Activated CD4-positive, alpha-beta T cell treated with anti-CD3 and anti-CD28 coated beads, Interleukin-10, Interleukin-2, amounts not matched to agents 100 ng/mL and 50 ng/mL, durations not matched to agents 16 hours and 8 hours (primary cell): ENCODE data around the gene MYLIP.
A peak's percentile ranks its signal among the peaks of the same experiment; 100 is the strongest.
"Not testable (repeated sequence)": the region's sequence is repeated elsewhere in the genome, so short reads cannot be mapped to it uniquely, and the experiment has no call there.

ENCODE experiments used
- DNase-seq: peaks from one replicate; pipeline ENCODE4 v3.0.0-alpha.2; 2020

MYLIP gene

DNA sequence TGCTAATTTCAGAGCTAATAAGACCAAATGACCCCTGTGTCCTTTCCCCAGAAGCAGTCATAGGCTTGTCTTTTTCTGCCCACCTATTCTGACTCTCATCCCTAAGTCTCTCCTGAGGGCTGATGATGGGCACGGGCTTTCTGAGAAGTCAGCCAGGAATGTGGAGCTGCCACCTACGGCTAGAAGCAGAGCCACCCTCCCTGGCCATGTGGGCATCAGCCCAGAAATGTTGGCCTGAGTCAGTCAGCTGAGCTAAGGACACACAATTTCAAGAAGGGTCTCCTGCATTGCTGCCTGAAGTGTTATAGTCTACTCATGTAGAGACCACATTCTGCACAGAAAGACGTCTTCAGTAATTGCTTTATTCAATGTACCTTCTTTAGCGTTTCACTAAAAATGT is 17.1 kb downstream of the MYLIP start:
- no peak for DNase-seq

DNA sequence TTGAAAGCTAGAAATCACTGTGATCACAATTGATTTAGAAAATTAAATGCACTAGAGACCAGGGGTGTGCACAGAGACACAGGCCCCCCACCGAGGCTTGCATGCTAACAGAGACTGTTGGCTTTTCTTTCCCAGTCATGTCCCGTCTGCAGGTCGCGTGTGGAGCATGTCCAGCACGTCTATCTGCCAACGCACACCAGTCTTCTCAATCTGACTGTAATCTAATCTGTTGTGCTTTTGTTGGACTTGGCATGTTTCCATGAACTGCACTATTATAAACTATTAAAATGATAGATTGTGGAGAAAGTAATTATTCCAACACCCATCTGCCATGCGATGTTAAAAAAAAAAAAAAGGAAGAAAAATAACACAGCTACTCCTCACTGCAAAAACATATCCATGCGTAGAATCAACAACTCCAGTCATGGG is 17.7 kb downstream of the MYLIP start:
- no peak for DNase-seq

DNA sequence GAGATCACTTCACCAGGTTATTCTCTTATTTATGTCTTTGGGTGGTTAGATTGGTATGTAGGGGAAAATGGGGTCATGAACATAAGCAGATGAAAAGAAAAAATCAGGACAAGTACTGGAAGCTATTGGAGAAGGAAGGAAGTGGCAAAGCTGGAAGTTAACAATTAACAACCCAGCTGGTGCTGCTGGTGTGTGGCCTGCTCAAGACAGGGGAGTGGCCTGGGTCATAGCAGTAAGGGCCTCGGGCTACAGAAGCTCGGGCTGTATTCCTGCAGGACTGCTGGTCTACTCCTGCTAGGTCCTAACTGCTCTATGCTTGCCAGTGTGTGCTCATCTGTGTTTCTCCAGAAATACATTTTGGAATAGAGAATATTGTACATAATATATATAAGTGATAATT is 19.6 kb downstream of the MYLIP start:
- no peak for DNase-seq

DNA sequence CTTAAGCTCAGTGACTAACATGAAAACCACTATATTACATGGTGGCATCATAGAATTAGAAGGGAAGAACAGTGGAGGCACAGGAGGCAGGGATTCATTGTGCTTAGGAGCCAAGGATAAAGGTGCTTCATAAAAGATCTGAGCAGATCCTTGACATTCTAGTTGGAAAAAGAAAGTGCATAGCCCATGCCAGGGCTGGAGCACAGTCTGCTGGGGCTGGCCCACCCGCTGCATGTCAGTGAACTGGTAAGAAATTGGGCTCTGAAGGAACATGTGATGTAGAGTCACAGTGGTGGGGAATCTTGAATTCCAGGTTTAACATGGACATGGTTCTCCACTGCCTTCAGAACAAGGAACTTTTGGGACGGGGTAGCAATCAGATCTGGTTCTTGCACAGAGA is 20.4 kb downstream of the MYLIP start:
- DNase-seq = no peak

DNA sequence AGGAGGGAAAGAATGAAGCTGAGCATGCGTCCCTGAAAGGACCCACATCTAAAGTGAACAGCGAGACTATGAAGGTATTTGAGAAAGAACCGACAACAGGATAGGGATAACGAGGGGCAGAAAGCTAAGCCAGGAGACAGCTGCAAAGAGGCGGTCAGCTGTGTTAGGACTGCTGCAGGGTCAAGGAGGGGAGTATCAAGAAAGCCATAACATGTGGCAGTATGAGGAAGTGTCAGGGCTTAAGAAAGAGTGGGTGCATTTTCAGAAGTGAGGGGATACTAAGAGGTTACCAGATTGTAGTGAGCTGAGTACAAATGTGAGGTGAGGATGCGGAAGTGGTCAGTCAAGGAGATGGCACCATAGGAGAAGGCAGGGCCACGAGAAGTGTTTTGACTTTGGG is 21.2 kb downstream of the MYLIP start:
- DNase-seq = no peak

DNA sequence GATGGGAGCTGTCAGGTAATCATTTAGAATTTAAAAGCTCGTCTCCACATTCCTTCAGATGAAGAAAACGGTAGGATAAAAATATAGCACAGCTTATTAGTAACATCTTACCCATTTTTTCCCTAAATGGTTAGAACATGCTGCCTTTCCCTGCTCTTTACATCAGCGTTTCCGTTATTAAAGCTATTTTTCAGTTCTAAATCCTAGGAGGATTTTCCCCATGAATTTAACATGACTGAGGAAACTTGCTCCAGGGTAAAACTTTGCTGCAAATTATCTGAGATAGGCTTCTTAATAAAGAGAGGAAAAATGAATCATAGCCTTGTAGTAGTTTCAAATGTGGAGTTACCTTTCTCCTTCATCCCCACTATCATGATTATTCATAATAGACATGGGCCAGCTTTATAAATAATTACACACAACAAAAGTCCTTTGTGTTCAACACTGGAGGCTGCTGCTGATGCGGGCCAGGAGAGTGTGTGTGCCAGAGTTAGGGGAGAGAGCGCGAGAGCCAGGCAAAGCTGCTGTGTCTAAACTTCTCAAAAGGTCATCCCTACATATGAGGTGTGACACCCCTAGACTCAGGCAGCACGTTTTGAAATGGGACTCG is 24.4 kb downstream of the MYLIP start:
- DNase-seq = no peak

DNA sequence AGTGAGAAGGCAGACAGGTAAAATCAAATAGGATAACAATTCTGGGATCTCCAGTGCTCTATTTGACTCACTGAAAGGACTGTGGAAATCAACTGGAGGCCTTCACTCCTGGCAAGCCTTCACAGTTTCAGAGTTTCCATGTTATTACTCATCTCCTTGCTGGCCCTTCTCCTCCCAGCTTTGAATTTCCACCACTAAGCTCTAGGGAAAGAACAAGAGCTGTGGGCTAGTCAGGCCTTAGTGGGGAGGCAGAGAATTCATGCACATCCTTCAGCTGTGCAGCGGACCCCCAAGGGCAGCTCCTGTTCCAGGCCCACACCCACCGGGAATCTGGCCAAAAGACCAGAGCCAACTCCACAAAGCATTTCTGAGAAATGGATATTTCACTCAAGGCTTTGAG is 26.0 kb downstream of the MYLIP start:
- no peak for DNase-seq

DNA sequence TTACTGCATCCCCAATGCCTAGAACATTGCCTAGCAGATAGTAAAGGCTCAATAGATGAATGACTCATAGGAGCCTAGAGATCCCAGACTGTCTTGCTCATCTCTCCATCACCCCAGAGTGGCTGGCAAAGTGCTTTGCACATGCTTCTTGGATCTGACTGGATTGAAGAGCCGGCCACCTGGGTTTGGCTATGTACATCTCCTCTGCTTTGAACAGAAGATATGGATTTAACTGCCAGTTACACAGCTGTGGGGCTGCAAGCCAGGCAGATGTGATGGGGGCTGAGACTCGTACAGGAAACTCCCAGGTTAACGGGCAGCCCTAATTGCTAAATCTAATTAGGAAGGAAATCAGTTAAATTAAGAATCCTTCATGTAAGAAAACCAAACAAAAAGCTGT is 28.6 kb downstream of the MYLIP start:
- DNase-seq = no peak

DNA sequence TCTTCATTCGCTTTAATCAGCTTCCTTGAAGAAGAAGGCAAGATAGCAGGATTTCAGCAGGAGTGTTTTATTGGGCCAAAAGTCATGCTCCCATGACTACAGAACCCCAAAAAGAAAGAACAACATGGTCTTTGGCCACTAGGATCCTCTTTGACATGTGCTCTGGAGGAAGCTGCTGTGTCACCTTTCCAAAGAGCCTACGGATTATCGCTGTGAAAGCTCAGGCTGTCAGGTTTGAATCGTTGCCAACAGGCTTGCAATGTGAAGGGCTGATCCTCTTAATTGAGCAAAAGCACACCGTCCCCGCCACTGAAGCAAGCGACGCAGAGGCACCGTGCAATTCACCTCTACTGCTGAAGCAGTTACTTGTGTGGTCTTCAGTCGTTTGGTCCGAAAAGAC is 29.0 kb downstream of the MYLIP start:
- DNase-seq = no peak

DNA sequence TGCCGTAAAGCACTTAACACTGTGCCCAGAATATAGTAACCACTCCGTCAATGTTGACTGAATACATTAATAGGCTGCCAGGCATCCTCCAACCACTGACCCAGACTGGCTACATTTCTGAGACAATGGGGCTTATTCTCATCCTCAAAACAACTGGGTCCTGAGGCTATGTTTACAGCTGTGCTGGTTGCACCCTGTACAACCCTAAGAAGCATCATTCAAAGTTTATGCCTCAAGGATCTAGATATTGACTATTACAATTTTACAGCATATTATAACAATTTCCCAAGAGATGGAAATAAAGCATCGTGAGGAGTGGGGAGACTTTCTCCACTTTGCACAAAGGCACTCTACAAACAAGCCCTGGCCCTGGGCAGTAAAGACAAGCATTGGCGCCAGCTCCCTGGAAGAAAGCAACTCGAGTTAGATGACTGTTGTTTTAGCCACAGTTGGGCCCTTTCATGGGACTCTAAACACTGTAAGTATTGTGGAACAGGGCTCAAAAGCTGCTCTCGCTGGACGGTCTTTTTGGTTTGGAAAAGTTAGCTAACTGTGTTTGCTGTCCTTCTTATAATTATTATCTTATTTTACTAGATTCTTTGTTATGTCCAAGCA is 30.2 kb downstream of the MYLIP start:
- DNase-seq = no peak

DNA sequence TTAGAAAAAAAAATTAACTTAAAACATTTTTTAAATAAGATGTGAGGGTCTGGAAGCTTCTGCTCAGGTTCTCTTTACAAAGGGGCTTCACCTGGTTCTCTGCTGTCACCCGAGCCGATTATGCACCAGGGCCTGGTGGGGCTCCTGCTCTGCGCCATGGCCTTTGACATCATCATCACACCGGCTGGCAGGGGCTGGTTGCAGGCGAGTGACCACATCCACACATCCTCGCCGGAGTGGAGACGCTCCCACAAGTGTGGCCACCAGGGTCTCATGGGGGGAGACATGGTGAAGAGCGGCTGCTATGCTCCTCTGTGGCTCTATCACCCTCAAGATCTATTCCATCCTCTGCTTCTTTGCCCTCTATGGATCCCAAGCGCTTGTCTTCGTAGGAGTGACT is 31.9 kb downstream of the MYLIP start:
- no peak for DNase-seq

DNA sequence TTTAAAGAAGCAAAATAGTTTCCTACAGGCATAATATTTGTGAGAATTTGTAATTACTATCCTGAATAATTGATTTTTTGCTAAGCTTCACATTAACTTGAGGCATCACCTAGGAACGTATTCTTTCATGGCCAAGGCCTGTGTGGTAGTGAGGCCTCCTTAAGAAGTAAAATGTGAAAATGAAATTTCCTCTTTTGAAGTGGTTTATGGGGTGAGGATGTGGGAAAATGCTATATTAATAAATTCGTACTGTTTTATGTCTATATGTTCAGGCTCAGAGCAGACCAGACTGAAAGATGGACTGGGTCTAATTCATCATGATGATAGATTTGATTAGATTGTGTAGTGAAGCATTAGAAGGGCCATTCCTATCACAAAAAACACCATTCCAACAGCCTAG is 33.1 kb downstream of the MYLIP start:
- DNase-seq = peak; percentile 7

DNA sequence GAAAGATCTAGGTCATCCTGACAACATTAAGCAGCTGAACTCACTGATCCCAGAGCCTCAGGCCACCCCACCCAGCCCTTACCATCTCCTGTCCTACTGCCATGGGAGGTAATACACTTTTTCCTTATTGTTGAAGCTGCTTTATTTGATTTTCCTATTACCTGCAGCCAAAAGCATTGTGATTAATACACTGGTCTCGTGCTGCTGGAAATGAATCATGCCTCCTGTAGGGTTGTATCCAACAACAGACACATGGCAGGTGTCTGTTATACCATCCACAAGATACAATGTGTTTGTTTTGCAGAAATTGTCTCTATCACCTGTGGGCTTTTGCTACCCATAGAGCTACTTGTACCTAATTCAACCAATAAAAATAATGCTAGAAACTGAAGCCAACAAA is 34.2 kb downstream of the MYLIP start:
- DNase-seq = no peak

DNA sequence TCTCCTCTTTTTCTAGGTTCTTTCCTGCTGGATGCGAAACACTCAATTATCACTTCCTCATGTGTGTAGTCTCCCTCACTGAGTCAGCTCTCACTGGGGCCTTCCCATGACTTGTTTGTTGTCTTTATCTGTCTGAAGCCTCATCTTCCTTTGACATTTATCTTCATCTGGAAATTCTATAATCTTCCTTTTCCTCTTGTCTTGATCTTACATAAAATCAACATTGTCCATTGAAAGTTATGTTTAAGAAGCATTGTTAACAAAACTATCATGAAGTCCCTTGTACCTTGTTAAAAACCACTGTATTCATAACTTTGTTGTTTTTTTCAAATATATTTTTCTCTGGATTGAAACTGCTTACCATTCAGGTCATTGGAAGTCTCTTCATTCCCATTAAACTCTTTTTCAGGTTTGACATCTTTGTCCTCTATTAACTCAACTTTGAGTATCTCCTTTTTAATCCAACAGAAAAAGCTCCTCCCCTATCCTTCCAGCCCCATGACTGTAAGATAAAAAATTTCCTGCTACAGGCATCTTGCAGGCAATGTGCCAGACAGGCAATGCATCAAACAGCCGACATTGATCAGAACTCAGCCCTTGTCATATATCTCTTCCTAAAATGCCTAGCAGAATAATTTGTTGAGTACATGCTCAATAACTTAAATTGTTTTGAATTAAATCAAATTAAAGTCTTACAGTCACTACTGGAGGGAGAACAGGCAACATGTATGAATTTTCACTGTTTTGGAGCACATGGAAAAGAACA is 34.8 kb downstream of the MYLIP start:
- DNase-seq = no peak

DNA sequence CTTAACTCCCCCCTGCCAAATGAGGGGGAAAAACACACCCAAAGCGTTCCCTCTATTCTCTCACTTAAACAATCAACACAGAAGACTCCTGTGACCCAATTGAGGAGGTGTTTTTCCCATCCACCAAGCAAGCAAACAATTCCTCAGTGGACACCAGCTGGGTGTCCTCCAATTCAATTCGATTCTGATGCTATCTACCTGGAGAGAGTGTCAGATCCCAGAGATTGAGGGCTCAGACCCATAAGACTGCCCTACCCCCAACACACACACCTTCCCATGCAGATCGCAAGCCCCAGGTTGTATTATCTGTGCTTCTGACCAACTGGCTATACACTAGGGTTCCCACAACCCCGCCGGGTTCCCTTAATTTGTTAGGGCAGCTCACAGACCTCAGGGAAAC is 36.8 kb downstream of the MYLIP start:
- no peak for DNase-seq

DNA sequence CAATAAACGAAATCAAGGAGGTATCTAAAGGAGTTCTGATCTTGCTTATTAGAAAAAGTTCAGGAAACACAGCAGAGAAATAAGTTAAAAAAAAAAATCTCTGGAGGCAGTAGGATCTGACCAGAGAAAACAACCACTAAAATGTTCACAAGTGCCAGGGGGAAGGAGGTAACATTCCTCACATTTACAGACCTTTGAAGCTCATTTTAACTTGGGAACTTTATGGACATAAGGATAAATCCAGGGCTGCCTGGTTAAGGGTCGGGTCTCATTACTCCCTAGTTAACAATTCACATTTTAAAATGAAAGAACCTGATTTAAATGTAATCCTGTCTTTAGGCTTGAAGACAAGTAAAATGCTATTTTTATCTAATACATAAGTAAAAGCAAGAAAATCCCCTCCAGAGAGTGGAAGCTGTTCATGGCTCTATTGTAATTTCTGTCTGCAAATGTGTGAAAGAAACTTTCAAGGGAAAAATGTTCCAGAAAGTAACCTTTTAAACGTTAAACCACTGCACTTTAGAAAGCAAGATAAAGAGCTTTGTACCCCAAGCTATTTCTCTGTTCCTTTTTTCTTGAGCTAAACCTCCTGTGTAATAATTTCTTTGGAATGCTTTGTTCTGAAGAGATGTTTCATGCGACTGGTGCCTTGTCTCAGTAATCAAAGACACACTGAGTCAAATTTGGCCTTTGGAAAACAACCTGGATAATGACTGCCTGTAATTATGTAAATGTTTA is 38.2 kb downstream of the MYLIP start:
- DNase-seq = no peak

DNA sequence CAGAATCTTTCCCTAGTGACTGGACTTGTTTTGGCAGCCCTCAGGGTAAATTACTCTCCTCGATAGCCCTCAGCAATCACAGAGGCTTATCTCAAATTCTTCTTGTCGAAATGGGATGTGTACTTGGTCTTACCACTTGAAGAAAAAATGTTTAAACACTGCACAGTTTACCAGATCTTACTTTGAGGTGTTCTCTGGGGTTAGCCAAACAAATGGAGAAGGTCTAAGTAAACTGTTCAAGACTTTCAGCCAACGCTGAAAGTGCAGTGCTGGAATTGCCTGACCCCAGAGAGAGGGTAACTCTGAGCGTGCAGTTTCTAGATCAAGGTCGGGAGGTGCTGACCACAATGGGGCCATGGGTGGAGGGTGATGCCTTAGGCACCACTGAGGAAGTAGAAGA is 39.2 kb downstream of the MYLIP start:
- peak; percentile 8 for DNase-seq

DNA sequence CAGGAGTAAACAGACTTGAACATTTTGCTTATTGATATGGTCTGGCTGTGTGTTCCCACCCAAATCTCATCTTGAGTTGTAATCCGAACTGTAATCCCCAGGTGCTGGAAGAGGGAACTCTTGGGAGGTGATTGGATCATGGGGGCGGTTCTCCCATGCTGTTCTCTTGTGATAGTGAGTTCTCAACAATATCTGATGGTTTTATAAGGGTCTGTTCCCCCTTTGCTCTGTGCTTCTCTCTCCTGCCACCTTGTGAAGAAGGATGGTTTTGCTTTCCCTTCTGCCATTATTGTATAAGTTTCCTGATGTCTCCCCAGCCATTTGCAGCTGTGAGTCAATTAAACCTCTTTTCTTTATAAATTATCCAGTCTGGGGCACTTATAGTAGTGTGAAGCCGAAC is 40.0 kb downstream of the MYLIP start:
- peak; percentile 4 for DNase-seq

DNA sequence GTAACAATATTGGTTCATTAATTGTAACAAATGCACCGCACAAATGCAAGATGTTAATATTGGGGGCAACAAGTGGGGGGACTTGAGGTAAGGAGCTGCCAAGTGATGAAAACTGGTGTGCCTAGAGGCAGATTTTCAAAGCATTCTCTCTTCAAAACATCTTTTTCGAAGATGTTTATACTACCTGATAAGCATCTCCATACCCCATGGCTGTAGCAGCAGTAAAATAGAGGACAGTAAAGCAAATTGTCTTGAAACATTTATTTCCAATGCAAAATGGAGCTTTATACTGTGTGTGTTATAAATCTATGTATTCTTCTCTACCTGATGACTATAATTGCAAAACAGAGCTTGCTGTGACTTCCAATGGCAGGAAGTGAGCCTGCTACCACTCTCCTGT is 42.5 kb downstream of the MYLIP start:
- DNase-seq = no peak

DNA sequence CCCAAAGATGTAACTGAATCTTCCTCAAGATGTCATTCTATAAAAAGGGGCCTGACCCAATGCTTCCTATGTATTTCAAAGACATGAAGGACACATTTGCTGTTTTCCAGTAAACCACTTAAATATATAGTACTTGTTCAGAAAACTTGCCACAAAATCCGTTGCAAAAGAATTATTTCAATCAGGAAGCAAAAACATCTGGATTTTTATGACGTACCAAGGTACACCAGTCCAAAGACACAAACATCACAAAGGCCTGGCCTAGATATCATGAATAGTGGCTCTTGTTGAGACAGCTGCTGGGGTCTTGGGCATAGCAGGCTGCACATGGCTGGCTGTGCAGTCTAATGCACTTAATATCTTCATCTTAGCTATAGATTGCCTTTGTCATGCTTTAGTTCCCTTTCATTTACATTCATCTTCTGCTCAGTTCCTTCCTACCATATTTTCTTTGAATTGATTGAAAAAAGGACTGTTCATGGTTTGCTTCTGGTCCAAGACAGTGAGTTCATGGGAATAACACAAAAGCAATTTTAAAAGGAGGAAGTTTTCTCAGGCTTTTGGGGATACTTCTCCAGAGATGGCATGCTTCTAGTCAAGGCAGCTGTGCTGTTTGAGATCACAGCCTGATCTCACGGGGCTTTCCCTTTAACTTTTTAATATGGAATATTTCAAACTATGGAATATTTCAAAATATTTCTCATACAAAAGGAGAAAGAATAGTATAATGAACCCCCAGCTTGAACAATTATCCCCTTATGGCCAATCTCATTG is 44.5 kb downstream of the MYLIP start:
- no peak for DNase-seq

DNA sequence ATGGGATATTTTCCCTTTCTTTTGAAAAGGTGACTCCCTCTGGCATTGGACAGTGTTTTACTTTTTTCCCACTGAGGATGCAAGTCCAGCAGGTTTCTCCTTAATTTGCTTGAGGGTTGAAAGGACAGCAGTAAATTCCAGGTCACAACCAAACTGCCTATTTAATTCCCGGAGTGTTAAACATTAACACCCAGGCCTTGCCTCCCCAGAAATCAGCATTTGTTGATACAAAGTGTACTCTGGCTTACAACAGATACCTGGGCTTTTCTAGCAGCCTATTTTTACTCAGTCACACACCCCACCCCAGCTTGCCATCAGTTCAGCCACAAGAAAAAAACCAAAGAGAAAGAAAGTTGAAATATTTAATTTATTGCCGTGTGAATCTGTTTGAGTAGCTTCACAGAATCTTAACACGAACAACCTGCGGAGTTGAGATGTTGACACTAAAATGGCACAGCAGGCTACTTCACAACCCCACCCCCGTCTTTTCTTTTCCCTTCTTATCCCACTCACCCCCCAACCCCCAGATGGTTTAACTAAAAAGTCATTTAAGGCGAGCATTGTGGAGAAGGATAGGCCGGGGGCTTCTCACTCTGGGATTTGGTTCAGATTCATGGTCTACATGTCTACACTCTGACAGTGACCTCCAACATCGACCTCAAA is 45.7 kb downstream of the MYLIP start:
- DNase-seq = no peak

DNA sequence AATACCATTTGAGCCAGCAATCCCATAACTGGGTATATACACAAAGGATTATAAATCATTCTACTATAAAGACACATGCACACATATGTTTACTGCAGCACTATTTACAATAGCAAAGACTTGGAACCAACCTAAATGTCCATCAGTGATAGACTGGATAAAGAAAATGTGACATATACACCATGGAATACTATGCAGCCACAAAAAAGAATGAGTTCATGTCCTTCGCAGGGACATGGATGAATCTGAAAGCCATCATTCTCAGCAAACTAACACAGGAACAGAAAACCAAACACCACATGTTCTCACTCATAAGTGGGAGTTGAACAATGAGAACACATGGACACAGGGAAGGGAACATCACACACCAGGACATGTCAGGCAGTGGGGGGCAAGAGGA is 47.7 kb downstream of the MYLIP start:
- DNase-seq = not testable (repeated sequence)
